Activated T-cell treated with anti-CD3 and anti-CD28 coated beads, Interleukin-2, amount 50 U/mL, for 72 hours (primary cell): ENCODE measurements around the gene NGDN. TPM values are rescaled to one million over a fixed set of nuclear protein-coding genes. Genes with fewer than 3 reads are reported as not detected.

Source experiments
- ATAC-seq, 2 donors: fragments of 150-1000 bp; cut with Tn5 transposase; replicated peaks in 1 of 2; 2 replicates each; pipeline ENCODE4 v1.10.0; 2021; ENCODE audit warnings: moderate library complexity in 2 of 2, mild to moderate bottlenecking in 1 of 2
- DNase-seq, 2 donors: peaks; one replicate each; pipeline ENCODE4 v3.0.0; 2021 to 2022; ENCODE audit warnings: mixed read lengths in 1 of 2
- H3K27ac Mint-ChIP-seq: one replicate; pipeline ENCODE4 v1.8.0; 2022; ENCODE audit warnings: mild to moderate bottlenecking, moderate library complexity, mixed read lengths
- H3K27me3 Mint-ChIP-seq: one replicate; pipeline ENCODE4 v1.8.0; 2022; ENCODE audit warnings: low read depth, mixed read lengths
- H3K36me3 Mint-ChIP-seq, 2 donors: one replicate each; pipeline ENCODE4 v1.8.0; 2022; ENCODE audit warnings: mixed read lengths in 2 of 2, mild to moderate bottlenecking in 1 of 2; ENCODE audit not compliant: insufficient read depth in 2 of 2
- H3K4me1 Mint-ChIP-seq: one replicate; pipeline ENCODE4 v1.8.0; 2022; ENCODE audit warnings: low read depth, mixed read lengths
- H3K4me3 Mint-ChIP-seq, 2 donors: one replicate each; pipeline ENCODE4 v1.8.0; 2022; ENCODE audit warnings: mild to moderate bottlenecking in 2 of 2, mixed read lengths in 2 of 2, moderate library complexity in 2 of 2
- H3K9me3 Mint-ChIP-seq, 2 donors: one replicate each; pipeline ENCODE4 v1.8.0; 2022; ENCODE audit warnings: mixed read lengths in 2 of 2
- total RNA-seq, 2 donors: library from RNA; stranded (reverse); gene quantifications; one replicate each; pipeline ENCODE4 v1.2.3, GENCODE V29; 2022

The NGDN gene
- total RNA-seq, 2 donors from 2014 or later, result 71.0 to 77.6 TPM

- no peak for DNase-seq
- Mint-ChIP-seq H3K4me3 (no peak overlapping the region), H3K27me3 (peaks cover 11% of the 10 kb centered on the region), H3K4me1 (no peaks in the 10 kb centered on the region), H3K36me3 (no peaks in the 10 kb centered on the region), H3K9me3 (no peaks in the 10 kb centered on the region), H3K27ac (no peak overlapping the region)
- ATAC-seq, result no peak
Observed at GRCh38 chr14:23434488-23435222, 34.8 kb upstream of the NGDN start.

GRCh38 chr14:23435543-23436326, 33.8 kb upstream of the NGDN start, which contains the start of gene MYH7:
MYH7 (minus strand) TSS chr14:23435660; CDS start chr14:23433732, 1,928 bp downstream.
- no peak for DNase-seq
- Mint-ChIP-seq H3K4me1 (no peaks in the 10 kb centered on the region), H3K36me3 (no peaks in the 10 kb centered on the region), H3K9me3 (no peaks in the 10 kb centered on the region), H3K4me3 (no peak within 1 kb of the TSS), H3K27me3 (peaks cover 11% of the 10 kb centered on the region), H3K27ac (no peak within 1 kb of the TSS)
- no peak for ATAC-seq

- Mint-ChIP-seq H3K4me1 (no peaks in the 10 kb centered on the region), H3K4me3 (no peak overlapping the region), H3K36me3 (no peaks in the 10 kb centered on the region), H3K27me3 (peaks cover 11% of the 10 kb centered on the region), H3K9me3 (no peaks in the 10 kb centered on the region), H3K27ac (no peak overlapping the region)
- DNase-seq (no peak), ATAC-seq (no peak)
Observed at GRCh38 chr14:23436327-23437132, 33.0 kb upstream of the NGDN start.

DNA sequence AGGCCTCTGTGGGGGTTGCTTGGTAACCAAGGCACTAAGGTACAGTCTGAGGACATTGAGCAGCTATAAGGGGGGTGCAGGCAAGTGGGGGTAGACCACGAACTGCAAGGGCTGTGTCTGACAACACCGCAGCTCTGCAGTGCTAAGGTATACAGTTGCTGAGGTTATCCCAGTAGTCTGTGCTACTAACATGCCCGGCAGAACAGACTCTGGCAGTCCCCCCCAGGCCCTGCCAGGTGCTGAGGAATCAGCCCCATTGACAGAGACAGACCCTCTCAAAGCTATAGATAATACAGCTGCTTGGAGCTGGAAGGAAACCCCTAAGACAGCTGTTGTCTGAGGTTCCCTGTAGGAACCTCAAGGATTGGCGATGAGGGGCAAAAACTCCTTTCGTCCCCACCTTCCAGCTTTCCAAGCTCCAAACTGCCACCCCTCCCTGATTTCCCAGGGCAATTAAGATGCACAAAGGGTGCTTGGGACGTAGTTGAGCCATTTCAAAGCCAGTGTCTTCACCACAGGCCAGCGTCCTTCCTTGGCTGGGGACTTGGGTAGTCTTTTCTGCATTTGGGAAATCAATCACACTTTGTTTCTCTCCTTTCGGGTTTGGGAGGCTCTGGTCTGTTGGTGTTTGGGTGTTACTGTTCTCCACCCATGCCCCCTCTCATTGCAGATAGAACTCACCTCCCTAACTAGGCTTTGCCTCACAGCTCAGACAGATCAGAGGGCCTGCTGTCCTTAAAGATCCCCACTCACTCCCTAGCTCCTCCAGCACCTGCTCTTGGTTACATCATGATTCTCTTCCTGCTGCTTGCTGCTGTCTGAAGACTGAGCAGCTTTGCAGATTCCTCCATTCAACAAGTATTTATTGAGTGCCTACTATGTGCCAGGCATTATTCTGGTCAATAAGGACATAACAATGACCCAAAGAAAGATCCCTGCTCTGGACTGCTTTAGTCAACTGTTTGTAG, 32.1 kb upstream of the NGDN start:
- H3K27ac Mint-ChIP-seq, result no peak overlapping the region
- H3K9me3 Mint-ChIP-seq, result no peaks in the 10 kb centered on the region
- H3K27me3 Mint-ChIP-seq, result peaks cover 15% of the 10 kb centered on the region
- ATAC-seq (no peak), DNase-seq (no peak)
- H3K36me3 Mint-ChIP-seq, result no peaks in the 10 kb centered on the region
- H3K4me3 Mint-ChIP-seq, result no peak overlapping the region
- H3K4me1 Mint-ChIP-seq, result no peaks in the 10 kb centered on the region

DNA sequence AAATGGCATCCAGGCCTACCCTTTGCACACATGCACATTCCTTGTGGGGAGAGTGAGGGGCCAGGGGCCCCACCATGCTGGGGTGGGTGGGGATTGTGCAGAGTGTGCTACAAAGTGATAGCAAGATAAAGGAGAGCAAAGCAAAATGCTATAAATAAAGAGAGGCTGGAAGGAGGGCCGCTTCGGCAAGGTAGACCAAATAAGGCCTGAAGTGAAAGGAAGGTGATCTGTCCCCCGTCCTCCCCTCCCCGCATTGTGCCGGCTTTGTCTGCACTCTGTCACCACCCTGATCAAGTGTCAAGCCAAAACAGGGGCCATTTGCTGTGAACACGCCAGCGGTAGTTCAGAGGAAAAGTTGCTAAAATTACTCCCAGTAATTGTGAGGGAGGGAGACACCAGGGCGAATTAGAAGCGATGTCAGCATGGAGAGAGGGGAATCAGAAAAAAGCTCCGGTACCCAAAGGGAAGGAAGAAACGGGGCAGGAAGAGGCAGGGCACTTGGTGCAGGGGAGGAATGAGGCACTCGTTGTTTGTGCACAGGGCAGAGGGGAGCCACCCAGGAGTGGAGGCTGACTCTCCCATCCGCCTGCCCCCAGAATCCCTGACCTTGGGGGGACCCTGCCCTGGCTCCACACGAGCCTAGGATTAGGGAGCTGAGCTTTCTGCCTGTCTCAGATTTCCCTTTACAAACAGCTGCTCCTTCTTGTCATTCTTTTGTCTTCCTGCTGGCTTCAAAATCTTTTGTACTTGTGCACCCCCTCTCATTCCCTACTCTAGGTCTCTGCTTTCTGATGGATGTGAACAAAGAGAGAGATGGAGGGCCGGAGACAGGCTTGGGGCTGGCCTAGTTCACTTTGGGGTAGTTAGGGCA, 31.2 kb upstream of the NGDN start:
- H3K27ac Mint-ChIP-seq, result no peak overlapping the region
- DNase-seq (no peak), ATAC-seq (no peak)
- H3K36me3 Mint-ChIP-seq, result no peaks in the 10 kb centered on the region
- peaks cover 25% of the 10 kb centered on the region for H3K27me3 Mint-ChIP-seq
- no peak overlapping the region for H3K4me3 Mint-ChIP-seq
- no peaks in the 10 kb centered on the region for H3K4me1 Mint-ChIP-seq
- H3K9me3 Mint-ChIP-seq, result no peaks in the 10 kb centered on the region

GRCh38 chr14:23439107-23439835, 30.2 kb upstream of the NGDN start:
- no peak for DNase-seq
- ATAC-seq, result no peak
- Mint-ChIP-seq H3K27ac (no peak overlapping the region), H3K4me1 (no peaks in the 10 kb centered on the region), H3K4me3 (no peak overlapping the region), H3K36me3 (no peaks in the 10 kb centered on the region), H3K9me3 (no peaks in the 10 kb centered on the region), H3K27me3 (peaks cover 27% of the 10 kb centered on the region)

GRCh38 chr14:23441076-23441475, 28.4 kb upstream of the NGDN start:
- no peaks in the 10 kb centered on the region for H3K9me3 Mint-ChIP-seq
- ATAC-seq, result no peak
- peaks cover 18% of the 10 kb centered on the region for H3K27me3 Mint-ChIP-seq

GRCh38 chr14:23442721-23443356, 26.7 kb upstream of the NGDN start:
- Mint-ChIP-seq H3K9me3 (no peaks in the 10 kb centered on the region), H3K27me3 (peaks cover 18% of the 10 kb centered on the region), H3K4me3 (no peak overlapping the region)

More at GRCh38 chr14:23441076-23441475, 28.4 kb upstream of the NGDN start:
- Mint-ChIP-seq H3K4me1 (no peaks in the 10 kb centered on the region), H3K36me3 (no peaks in the 10 kb centered on the region), H3K27ac (no peak overlapping the region), H3K4me3 (no peak overlapping the region)
- no peak for DNase-seq

DNA sequence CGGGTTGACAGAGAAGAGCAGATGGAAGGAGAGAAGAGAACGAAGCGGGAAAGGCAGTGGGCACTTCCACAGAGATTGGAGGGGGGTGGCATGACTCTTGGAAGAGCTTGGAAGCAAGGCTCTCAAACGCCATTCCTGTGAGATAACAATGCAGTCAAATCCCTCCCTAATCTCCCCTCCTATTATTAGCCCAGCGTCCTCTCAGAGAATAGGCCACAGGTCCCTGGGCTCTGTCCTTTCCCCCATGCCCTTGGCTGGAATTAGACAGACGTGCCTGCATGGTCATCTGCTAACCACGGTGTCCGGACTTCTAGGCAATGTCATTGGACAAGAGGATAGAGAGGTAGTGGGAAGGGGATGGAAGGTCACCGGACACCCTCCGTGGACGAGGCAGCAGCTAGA, 26.1 kb upstream of the NGDN start:
- peaks cover 10% of the 10 kb centered on the region for H3K4me1 Mint-ChIP-seq
- no peaks in the 10 kb centered on the region for H3K9me3 Mint-ChIP-seq
- no peak for DNase-seq
- no peak overlapping the region for H3K4me3 Mint-ChIP-seq
- H3K36me3 Mint-ChIP-seq, result no peaks in the 10 kb centered on the region
- no peak overlapping the region for H3K27ac Mint-ChIP-seq
- peaks cover 18% of the 10 kb centered on the region for H3K27me3 Mint-ChIP-seq
- no peak for ATAC-seq

More at GRCh38 chr14:23442721-23443356, 26.7 kb upstream of the NGDN start:
- ATAC-seq, result no peak
- peaks cover 5% of the 10 kb centered on the region for H3K4me1 Mint-ChIP-seq
- no peak overlapping the region for H3K27ac Mint-ChIP-seq
- H3K36me3 Mint-ChIP-seq, result no peaks in the 10 kb centered on the region
- no peak for DNase-seq

DNA sequence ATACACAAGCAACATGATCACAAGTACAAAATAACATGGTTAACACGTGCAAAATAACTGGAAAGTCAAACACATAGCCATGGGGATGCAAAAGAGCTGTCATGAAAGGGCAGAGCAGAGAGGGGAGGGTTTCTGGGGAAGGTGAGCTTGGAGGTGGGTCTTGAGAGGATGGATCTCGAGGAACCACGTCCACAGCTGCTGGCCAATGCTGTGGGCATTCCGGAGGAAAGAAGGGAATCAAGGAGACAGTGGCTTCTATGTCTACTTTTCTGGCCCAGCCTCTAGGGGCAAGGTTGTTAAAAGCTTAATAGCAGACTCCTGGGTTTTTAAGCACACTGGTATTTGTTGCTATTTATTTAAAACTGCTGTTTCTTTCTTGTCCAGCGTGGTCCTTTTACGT, 25.6 kb upstream of the NGDN start:
- no peak overlapping the region for H3K4me3 Mint-ChIP-seq
- ATAC-seq, result no peak
- peaks cover 10% of the 10 kb centered on the region for H3K4me1 Mint-ChIP-seq
- H3K27ac Mint-ChIP-seq, result no peak overlapping the region
- H3K36me3 Mint-ChIP-seq, result no peaks in the 10 kb centered on the region
- peaks cover 18% of the 10 kb centered on the region for H3K27me3 Mint-ChIP-seq
- H3K9me3 Mint-ChIP-seq, result no peaks in the 10 kb centered on the region
- no peak for DNase-seq

DNA sequence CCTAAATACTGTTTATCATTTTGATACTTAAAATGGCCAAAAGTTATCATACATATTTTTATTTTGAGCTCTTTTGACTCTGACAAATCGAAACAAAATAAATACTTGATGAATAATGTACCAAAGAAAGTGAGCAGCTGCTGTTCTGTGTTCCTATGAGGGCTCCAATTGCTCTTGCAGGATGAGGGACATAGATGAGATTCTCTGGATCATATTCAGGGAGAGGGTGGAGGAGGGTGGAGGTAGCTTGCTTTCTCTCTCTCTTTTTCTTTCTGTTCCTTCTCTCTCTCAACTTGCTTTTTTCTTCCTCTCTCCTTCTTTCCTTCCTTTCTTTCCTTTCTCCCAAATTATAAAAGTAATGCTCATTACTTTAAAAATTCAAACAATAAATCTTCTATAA, 25.2 kb upstream of the NGDN start:
- ATAC-seq (no peak), DNase-seq (no peak)
- H3K27ac Mint-ChIP-seq, result no peak overlapping the region
- no peaks in the 10 kb centered on the region for H3K9me3 Mint-ChIP-seq
- no peaks in the 10 kb centered on the region for H3K36me3 Mint-ChIP-seq
- peaks cover 10% of the 10 kb centered on the region for H3K4me1 Mint-ChIP-seq
- peaks cover 20% of the 10 kb centered on the region for H3K27me3 Mint-ChIP-seq
- no peak overlapping the region for H3K4me3 Mint-ChIP-seq
